Measurements from ENCODE around the gene SMYD3. TPM values are rescaled to one million over a fixed set of nuclear protein-coding genes. Genes with fewer than 3 reads are reported as not detected.

The SMYD3 gene
- total RNA-seq, 1 donor from 2014 or later, result 24.2 TPM

DNA sequence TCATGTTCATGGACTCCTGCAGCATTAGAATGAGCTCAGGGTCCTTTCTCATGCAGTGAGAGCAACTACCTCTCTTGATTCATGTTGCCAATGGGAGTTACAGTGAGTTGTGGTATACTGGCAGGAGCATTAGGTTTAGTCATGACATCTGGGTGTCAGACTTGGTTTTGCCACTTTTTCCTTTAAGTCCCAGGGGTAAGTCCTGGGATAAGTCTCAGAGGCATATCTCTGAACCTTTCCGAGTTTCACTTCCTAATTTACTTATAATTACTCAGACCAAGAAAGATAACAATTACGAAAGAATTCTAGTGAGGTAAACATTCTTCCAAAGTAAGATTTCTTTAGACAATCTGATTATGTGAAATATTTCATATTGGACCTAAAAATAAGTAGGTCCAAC lies 606.0 kb downstream of the SMYD3 start:
- TF ChIP-seq, protein P1, sequence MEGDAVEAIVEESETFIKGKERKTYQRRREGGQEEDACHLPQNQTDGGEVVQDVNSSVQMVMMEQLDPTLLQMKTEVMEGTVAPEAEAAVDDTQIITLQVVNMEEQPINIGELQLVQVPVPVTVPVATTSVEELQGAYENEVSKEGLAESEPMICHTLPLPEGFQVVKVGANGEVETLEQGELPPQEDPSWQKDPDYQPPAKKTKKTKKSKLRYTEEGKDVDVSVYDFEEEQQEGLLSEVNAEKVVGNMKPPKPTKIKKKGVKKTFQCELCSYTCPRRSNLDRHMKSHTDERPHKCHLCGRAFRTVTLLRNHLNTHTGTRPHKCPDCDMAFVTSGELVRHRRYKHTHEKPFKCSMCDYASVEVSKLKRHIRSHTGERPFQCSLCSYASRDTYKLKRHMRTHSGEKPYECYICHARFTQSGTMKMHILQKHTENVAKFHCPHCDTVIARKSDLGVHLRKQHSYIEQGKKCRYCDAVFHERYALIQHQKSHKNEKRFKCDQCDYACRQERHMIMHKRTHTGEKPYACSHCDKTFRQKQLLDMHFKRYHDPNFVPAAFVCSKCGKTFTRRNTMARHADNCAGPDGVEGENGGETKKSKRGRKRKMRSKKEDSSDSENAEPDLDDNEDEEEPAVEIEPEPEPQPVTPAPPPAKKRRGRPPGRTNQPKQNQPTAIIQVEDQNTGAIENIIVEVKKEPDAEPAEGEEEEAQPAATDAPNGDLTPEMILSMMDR (conservative IDR thresholded peaks at IDR 0.05), result no peak
- no peak overlapping the region for H3K4me3 Mint-ChIP-seq
- peaks cover 11% of the 10 kb centered on the region for H3K36me3 Mint-ChIP-seq (ENCODE audit: low read depth)

DNA sequence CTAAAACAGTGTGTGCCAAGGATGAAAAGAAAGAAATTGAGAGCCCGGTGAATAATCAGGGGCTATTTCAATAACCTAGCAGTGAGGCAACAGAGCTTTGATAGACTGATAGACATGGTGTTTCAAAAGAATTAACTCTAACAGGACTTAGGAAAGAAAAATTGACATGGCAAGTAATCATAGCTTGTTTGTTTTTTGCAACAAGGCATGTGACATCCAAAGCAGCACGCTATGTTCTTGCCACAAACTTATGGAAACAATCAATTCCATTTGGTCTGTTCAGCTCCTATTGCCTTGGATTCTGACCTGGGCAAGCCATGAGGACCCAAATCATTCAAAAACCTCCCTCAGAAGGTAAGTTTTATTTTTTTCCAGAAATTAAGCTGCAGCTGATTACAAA lies 608.5 kb downstream of the SMYD3 start:
- Mint-ChIP-seq H3K4me1 (peaks cover 16% of the 10 kb centered on the region), H3K4me3 (no peak overlapping the region), H3K27me3 (ENCODE audit: low read depth) (no peaks in the 10 kb centered on the region), H3K9me3 (peaks cover 9% of the 10 kb centered on the region), H3K36me3 (ENCODE audit: low read depth) (peaks cover 9% of the 10 kb centered on the region), H3K27ac (ENCODE audit: unreplicated experiment) (no peak overlapping the region)
- TF ChIP-seq, protein P1 (conservative IDR thresholded peaks at IDR 0.05), result no peak
- no peak for DNase-seq (ENCODE audit: low read depth, low spot score)

More for the DNA sequence above, 606.0 kb downstream of the SMYD3 start:
- H3K9me3 Mint-ChIP-seq, result peaks cover 6% of the 10 kb centered on the region
- H3K4me1 Mint-ChIP-seq, result peaks cover 4% of the 10 kb centered on the region
- no peaks in the 10 kb centered on the region for H3K27me3 Mint-ChIP-seq (ENCODE audit: low read depth)
- H3K27ac Mint-ChIP-seq (ENCODE audit: unreplicated experiment), result no peak overlapping the region
- DNase-seq (ENCODE audit: low read depth, low spot score), result no peak

DNA sequence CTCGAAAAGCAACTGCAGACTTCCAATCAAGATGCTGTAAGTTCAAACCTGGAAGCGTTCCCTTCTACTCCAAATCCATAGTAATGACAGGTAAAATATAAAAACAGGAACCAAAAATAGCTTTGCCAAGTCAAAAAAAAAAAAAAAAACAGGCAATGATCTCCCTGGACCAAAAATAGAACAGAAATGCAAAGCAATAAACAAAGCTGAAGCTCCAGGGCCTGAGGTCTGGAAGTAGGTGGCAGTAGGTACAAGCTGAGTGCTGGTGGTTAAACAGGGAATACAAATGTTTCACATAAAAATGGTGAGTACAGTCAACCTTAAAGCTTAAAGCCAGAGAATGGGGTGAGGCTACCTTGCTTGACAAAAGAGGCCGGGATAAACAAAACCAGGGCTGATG lies 610.8 kb downstream of the SMYD3 start:
- Mint-ChIP-seq H3K4me1 (peaks cover 16% of the 10 kb centered on the region), H3K36me3 (ENCODE audit: low read depth) (peaks cover 9% of the 10 kb centered on the region), H3K4me3 (no peak overlapping the region), H3K27me3 (ENCODE audit: low read depth) (no peaks in the 10 kb centered on the region), H3K9me3 (peaks cover 6% of the 10 kb centered on the region), H3K27ac (ENCODE audit: unreplicated experiment) (no peak overlapping the region)
- TF ChIP-seq, protein P1 (conservative IDR thresholded peaks at IDR 0.05), result no peak
- no peak for DNase-seq (ENCODE audit: low read depth, low spot score)

DNA sequence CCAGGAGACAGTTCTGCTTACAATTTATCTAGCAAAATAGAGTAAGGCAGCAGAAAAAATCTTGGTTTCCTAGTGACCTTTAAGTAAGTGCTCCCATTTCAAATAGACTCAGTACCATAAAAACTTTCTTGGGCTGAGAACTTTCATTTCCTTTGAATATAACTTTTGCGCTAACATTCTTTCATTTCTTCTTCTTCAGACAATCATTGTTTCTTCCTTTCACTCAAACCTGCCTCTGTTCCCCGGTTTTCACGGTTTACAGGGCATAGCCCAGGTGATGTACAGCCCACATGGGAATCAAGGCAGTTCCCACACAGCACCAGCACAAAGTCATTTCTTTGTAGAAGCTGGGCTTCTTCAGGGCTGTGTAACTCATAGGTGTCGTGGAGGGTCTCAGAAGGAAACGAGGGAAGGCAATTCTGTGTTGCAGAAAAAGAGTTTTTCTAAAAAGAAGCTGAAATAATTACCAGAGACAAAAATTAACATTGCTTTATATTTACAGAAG lies 611.6 kb downstream of the SMYD3 start:
- Mint-ChIP-seq H3K9me3 (peaks cover 10% of the 10 kb centered on the region), H3K36me3 (ENCODE audit: low read depth) (peaks cover 12% of the 10 kb centered on the region), H3K4me1 (peaks cover 16% of the 10 kb centered on the region), H3K27ac (ENCODE audit: unreplicated experiment) (peak overlapping the region; percentile 65), H3K27me3 (ENCODE audit: low read depth) (no peaks in the 10 kb centered on the region), H3K4me3 (no peak overlapping the region)
- TF ChIP-seq, protein P1 (conservative IDR thresholded peaks at IDR 0.05), result no peak
- DNase-seq (ENCODE audit: low read depth, low spot score), result no peak

DNA sequence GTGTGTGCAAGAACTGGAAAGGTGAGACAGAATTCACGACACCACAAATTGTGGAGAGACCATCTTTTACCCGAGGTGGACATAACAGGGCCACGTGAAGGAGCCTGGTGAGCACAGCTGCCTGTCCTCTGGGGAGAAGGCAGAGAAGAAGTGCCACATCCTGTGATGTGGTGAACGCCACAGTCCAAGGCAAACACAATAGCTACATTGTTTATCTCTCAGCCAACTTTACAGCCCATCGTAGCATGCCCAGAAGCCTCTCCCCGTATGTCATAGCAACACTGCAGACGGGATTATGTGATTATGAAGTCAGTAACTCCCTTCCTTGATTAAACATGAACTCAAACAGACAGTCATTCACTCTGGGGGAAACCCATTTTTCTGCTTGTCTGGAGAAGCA lies 612.2 kb downstream of the SMYD3 start:
- Mint-ChIP-seq H3K36me3 (ENCODE audit: low read depth) (peaks cover 18% of the 10 kb centered on the region), H3K9me3 (peaks cover 17% of the 10 kb centered on the region), H3K4me3 (no peak overlapping the region), H3K27me3 (ENCODE audit: low read depth) (no peaks in the 10 kb centered on the region), H3K4me1 (peaks cover 16% of the 10 kb centered on the region), H3K27ac (ENCODE audit: unreplicated experiment) (no peak overlapping the region)
- TF ChIP-seq, protein P1 (conservative IDR thresholded peaks at IDR 0.05), result no peak
- no peak for DNase-seq (ENCODE audit: low read depth, low spot score)
